GM21526 (cell line): ENCODE measurements around the gene TMEM87A.

Experiments
- ATAC-seq: cut with Tn5 transposase; IDR thresholded peaks from one replicate; pipeline ENCODE4 v1.9.1; 2021; ENCODE audit warnings: moderate library complexity; ENCODE audit not compliant: unreplicated experiment, low FRiP score

The TMEM87A gene

DNA sequence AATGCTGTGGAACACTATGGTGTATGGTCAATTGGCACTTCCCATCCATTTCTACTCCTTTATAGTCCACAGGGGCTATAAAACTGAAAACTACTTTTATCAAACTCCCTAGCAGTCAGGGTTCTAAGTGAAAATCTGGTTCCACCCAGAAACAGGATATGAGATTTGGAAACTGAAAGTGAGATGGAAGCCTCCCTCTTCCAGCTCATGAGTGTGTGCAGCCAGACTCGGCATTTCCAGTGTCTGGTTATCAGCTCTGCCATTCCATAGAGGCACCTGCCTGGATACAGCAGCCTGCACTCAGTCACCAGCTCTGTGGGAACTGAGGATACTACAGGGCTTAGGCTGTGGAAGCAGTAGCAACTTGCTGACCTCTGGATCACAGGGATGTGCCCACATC, 102.1 kb downstream of the TMEM87A start:
- ATAC-seq, result no peak

DNA sequence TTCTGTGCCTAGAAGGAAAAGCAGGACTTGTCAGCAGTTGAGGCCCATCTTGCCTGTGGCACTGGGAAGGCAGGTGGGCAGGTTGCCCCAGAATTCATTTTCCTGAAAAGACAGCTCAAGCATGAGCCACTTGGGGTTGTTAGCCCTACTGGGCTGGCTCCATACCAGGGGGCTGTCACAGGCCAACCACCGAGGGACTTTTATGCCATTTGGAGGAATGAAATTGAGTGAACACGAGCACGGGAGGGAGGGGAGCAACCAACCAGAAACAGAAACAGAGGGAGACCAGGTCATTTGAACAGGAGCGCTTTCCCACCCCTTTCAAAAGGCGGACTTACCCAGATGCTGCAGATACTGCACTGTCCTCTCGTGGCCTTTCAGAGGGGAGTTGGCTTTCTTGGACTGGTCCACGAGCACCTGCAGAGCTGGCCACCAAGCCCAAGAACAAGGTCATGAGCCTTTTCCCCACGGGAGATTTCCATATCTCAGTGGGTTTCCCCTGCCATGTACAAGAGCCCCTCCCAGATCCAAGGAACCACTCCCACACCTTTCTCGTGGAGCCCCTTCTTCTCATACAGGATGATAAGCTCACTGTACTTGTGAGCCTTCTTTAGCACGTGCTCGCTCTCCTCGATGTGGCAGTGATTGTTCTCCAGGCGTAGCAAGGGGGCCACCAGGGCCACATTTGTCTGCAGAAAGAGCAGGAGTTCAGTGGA, 106.8 kb downstream of the TMEM87A start:
- no peak for ATAC-seq

DNA sequence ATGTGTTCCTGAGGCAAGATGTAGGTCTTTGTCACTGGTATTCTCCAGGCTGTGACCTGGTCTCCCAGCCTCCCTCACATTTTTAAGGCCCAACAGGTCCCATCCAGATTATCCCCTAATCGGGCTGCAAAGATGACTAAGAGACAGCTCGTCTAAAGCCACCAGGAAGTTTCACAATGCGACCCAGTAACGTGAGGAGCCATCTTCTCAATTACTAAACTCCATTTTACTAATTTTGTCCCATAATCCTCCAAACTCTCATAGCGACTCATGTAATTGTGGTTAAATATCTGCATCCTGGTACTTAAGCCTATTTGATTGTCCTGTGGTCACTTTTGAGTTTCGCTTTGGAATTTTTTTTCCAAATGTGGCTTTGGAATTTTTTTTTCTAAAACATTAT, 108.1 kb downstream of the TMEM87A start:
- ATAC-seq, result no peak

DNA sequence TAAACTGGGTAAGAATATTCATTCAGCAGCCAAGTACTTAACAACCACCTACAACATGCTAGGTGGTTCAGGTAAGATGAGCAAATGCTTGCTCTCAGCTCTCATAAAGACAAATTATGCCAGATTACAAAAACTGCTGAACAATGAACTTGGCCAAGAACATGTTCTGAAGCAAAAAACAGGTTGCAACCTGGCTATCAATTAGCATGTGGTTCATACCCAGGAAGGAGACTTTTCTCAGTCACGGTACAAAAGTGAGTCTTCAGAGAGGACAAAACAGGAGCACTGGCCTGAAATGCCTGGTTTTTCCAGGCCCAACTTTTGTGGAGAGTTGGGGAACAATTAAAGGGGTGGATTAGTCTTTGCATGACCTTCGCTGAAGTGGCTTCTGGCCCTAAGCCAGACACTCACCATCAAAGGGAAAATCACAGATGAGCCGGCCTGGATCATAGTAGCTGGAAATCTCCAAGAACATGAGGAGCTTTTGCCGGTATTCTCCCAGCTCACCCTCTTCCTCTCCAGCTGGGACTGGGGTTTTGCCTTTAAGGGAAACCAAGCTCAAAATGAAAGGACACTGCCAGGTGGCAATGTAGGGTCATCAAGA, 109.2 kb downstream of the TMEM87A start:
- no peak for ATAC-seq

DNA sequence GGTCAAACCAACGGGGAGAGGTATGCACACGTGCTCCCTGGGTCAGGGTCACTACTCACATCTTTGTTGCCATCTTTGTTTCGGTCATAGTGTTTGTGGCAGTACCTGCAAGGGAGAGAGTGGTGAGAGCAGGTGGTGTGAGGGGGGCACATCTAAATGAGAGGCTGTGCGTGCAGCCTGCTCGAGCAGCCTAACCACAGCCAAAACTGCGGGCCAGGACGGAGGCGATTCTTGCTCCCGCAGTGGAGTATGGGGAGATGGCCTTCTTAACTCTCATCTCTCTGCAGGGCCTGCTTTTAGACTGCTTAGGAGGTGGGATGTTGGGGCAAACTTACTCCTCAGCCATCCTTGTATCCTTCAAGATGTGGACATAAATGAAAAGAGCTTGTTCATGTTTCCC, 109.9 kb downstream of the TMEM87A start:
- no peak for ATAC-seq
